HG03575 (cell line): ENCODE measurements around the gene LARP1B.
"Not testable (repeated sequence)": the region's sequence is repeated elsewhere in the genome, so short reads cannot be mapped to it uniquely, and the experiment has no call there.

Experiments used
- ATAC-seq: cut with Tn5 transposase; IDR thresholded peaks from one replicate; pipeline ENCODE4 v1.9.1; 2021; ENCODE audit not compliant: unreplicated experiment, insufficient number of reproducible peaks, low FRiP score; ENCODE audit errors: extremely low read depth

Gene LARP1B

GRCh38 chr4:128256539-128256938 is 195.4 kb downstream of the LARP1B start:
- no peak for ATAC-seq

- not testable (repeated sequence) for ATAC-seq
Observed at GRCh38 chr4:128258166-128258565, 197.1 kb downstream of the LARP1B start.

- ATAC-seq = not testable (repeated sequence)
Observed at GRCh38 chr4:128259889-128260288, 198.8 kb downstream of the LARP1B start.
